Fibroblast of skin of left biceps (primary cell): ENCODE results near the gene AFMID.

ENCODE experiments used
- DNase-seq, 2 experiments: peaks; one replicate each; pipeline ENCODE4 v3.0.0-alpha.2; 2013; ENCODE audit warnings: low read depth in 2 of 2

Gene AFMID

DNA sequence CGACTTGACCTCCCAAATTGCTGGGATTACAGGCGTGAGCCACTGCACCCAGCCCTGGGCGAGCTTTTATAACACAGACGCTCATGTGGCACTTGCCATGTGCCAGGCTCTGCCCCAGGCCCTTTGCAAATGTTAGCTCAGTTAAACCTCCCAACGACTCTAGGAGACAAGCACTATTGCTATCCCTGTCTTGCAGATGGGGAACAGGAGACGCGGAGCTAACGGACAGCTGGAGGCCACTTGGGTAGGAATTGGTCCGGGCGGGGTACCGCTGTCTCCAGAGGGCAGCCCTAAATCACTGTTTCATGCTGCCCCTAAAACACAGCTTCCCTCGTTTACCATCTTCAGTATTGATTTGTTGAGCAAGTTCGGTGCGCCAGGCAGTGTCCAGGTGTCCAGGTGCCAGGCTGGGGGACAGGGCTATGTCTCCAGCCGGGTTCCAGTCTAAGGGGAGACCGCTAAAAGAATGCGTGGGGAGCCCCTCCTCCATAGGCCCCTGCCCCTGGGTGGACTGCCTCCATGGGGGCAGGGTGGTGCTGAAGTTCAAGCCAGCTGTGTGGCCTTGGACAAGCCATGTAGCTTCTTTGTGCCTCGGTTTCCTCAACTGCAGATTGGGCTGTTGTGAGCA, 68.0 kb downstream of the AFMID start:
- DNase-seq, result no peak

DNA sequence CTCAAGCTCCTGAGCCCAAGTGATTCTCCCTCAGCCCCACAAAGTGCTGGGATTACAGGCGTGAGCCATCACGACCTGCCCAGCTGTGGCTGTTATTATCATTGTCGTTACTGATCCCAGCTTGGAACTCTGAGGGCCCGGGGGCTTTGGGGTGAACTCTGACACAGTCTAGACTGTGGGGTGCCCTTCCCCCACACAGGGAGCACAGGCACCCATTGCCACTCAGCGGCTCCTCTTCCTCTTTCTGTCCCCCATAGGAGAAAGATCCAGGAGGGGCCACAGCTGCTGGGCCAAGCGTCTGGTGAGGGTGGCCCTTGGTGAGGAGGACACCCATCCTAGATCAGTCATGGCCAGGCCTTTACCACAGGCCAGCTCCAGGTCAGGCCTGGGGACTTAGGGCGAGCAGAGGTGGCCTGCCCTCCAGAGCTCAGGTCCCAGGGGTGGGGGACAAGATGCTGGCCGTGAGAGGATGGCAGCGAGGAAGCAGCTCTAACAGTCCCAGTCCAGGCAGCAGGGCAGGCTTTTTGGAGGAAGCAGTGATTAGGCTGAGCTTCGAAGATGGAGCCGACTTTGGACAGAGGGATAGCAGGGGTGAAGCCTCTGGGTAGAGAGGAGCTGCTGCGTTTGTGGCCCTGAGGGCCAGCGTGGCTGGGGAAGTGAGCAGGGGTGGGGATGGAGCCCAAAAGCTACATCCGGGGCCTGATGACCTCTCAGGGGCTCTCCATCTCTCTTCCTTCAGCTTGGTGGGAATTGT, 69.0 kb downstream of the AFMID start:
- no peak for DNase-seq

DNA sequence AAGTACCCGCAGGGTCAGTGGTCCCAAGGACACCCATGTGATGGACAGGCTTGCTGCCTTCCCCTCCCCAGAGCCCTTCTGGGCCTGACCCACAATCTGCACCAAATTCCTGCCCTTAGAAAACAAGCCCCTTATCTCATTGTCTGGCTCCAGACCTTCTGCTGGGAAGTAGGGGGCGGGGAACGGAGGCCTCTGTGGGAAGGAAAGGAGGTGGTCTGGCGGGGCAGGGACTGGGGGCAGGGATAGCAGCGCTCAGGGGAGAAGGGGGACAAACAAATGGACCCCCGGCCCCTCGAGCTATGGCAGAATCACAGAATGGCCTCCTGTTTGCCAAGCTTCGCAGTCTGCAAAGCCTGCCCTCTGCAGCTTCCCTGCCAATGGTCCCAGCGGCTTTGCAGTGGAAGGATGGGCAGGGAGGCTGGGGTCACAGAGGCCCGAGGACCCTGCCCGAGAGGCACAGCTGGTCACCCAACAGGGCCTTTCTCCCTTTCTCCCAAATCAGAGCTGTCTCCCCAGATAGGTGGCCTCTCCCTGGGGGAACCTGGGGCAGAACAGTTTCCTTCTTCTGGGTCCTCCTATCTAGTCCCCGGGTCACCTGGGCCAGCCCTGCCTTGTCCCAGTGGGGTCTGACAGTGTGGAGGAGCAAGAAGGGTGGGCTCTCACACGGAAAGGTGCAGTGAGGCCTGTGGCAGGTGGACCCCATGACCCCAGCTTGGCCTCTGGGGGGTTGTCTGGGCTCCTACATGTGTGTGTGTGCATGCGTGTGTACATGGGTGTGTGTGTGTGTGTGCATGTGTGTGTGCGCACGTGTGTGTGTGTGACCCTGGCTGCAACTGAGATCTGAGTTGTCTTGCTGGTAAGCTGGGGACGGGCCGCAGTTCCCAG, 69.8 kb downstream of the AFMID start:
- no peak for DNase-seq
